ENCODE results near the gene TEX26.

DNA sequence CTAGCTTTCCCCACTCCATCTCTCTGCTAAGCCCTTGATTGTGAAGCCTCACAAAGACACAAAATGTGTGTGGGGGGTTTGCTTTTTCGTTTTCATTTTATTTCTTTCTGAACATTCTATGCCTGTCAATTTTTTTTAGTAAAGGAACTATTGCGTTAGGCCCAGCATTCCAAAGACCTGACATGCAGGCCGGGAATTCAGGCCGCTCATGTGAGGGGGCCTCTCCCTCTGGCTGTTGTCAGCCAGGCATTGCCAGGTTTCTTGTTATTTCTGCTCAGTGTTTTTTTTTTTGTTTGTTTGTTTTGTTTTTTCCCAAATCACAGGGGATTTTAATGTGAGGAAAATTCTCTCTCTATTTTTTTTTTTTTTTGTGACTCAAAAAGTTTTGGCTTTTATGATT is 36.7 kb upstream of the TEX26 start:
- no peak for TF ChIP-seq CTCF (IDR thresholded peaks at IDR 0.05; ENCODE audit: poor library complexity, severe bottlenecking)
- TF ChIP-seq EZH2 (IDR thresholded peaks at IDR 0.05; ENCODE audit: borderline replicate concordance, insufficient read depth, low read length, poor library complexity, severe bottlenecking): no peak
- TF ChIP-seq POLR2AphosphoS5 (IDR thresholded peaks at IDR 0.05): no peak
- no peak for TF ChIP-seq EP300 (conservative IDR thresholded peaks at IDR 0.05; ENCODE audit: poor library complexity, severe bottlenecking)
- TF ChIP-seq SMC3 (conservative IDR thresholded peaks at IDR 0.05; ENCODE audit: poor library complexity): no peak
- no peak for TF ChIP-seq TAF1 (IDR thresholded peaks at IDR 0.05; ENCODE audit: low read depth)
- TF ChIP-seq, protein P1, sequence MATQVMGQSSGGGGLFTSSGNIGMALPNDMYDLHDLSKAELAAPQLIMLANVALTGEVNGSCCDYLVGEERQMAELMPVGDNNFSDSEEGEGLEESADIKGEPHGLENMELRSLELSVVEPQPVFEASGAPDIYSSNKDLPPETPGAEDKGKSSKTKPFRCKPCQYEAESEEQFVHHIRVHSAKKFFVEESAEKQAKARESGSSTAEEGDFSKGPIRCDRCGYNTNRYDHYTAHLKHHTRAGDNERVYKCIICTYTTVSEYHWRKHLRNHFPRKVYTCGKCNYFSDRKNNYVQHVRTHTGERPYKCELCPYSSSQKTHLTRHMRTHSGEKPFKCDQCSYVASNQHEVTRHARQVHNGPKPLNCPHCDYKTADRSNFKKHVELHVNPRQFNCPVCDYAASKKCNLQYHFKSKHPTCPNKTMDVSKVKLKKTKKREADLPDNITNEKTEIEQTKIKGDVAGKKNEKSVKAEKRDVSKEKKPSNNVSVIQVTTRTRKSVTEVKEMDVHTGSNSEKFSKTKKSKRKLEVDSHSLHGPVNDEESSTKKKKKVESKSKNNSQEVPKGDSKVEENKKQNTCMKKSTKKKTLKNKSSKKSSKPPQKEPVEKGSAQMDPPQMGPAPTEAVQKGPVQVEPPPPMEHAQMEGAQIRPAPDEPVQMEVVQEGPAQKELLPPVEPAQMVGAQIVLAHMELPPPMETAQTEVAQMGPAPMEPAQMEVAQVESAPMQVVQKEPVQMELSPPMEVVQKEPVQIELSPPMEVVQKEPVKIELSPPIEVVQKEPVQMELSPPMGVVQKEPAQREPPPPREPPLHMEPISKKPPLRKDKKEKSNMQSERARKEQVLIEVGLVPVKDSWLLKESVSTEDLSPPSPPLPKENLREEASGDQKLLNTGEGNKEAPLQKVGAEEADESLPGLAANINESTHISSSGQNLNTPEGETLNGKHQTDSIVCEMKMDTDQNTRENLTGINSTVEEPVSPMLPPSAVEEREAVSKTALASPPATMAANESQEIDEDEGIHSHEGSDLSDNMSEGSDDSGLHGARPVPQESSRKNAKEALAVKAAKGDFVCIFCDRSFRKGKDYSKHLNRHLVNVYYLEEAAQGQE (IDR thresholded peaks at IDR 0.05; ENCODE audit: borderline replicate concordance): no peak
- no peak for TF ChIP-seq MXI1 (conservative IDR thresholded peaks at IDR 0.05; ENCODE audit: poor library complexity, severe bottlenecking)
- TF ChIP-seq RAD21 (conservative IDR thresholded peaks at IDR 0.05): no peak
